ENCODE measurements around the gene C11orf24. TPM values are rescaled to one million over a fixed set of nuclear protein-coding genes. Genes with fewer than 3 reads are reported as not detected.
A peak's percentile ranks its signal among the peaks of the same experiment; 100 is the strongest.

The C11orf24 gene
- total and polyA plus RNA-seq, 2 donors (not counting 1 experiment from before 2014, with no cell fraction given), result 88.6 to 94.2 TPM

DNA sequence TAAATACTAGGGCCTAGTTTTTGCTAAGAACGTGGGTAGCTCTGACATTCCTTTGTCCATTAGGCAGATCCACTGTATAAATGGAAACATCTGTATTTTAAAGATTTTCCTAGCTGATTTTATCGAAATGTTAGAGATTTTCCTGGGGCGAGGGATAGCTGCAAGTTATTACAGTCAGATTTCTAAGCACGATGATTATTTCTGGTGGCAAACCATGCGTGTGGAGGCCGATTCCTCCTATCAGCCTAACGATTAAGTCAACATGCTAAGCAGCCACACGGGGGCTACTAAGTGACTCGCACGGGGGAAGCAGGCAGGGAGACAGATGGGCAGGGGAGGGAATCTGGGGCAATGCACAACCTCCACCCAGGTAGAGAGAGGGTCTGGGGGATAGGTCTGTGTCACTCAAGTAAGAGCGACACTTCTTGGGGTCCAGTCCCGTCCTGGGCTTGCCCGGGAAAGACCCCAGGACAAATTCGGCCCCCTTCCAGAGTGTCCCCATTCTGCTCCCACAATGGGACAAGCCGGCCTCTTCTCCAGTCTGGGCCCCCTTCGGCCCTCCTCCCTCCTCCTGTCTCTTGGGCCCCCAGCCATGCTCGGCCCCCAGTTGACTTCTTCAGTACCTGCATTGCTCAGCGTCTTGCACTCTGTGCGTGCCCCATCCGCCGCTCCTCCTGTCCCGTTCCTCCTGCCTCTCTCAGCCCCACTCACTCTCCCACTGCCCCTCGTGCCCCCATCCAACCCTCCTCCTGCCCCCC, 571 bp downstream of the C11orf24 start:
- Histone ChIP-seq H3K27ac (ENCODE audit: low read length in 2 of 2) (peak overlapping the region; percentile 98), H3K79me2 (ENCODE audit: control insufficient read depth, insufficient read depth, low read length) (peaks cover 54% of the 10 kb centered on the region), H3K4me2 (replicated peaks; ENCODE audit: low read depth, low read length, poor library complexity, severe bottlenecking) (peak overlapping the region; percentile 99), H3K27me3 (replicated peaks in 1 of 4; ENCODE audit: control extremely low read depth in 1 of 4, control insufficient read depth in 3 of 4, insufficient read depth in 4 of 4, low read length in 3 of 4) (no peaks in the 10 kb centered on the region), H3K9ac (ENCODE audit: low read length) (peak overlapping the region; percentile 99), H2AFZ (ENCODE audit: insufficient read depth, low read depth, low read length, poor library complexity, severe bottlenecking) (peak overlapping the region; percentile 75), H3K4me3 (ENCODE audit: control extremely low read depth in 1 of 5, extremely low read depth in 1 of 5, insufficient read depth in 1 of 5, low read depth in 2 of 5, low read length in 4 of 5) (peak overlapping the region; percentile 41 to 99 (median 98)), H4K20me1 (ENCODE audit: control insufficient read depth, insufficient read depth, low read length, poor library complexity, severe bottlenecking) (peaks cover 29% of the 10 kb centered on the region), H3K4me1 (ENCODE audit: control insufficient read depth in 2 of 2, insufficient read depth in 2 of 2, low read length in 2 of 2) (peaks cover 66 to 78% of the 10 kb centered on the region in 2 donors), H3K9me3 (ENCODE audit: control extremely low read depth in 1 of 3, control insufficient read depth in 2 of 3, insufficient read depth in 1 of 3, low read length in 2 of 3) (peaks cover 0 to 32% (median 10%) of the 10 kb centered on the region in 3 donors), H3K36me3 (replicated peaks in 1 of 2; ENCODE audit: control extremely low read depth in 1 of 2, control insufficient read depth in 1 of 2, extremely low read depth in 1 of 2, insufficient read depth in 2 of 2, low read length in 1 of 2) (peaks cover 0 to 25% of the 10 kb centered on the region in 2 experiments)
- H3K4me1 Mint-ChIP-seq, result peaks cover 80% of the 10 kb centered on the region
- WGBS (ENCODE audit: insufficient coverage), result 7% methylated on average over 19 of the region's 23 CpGs
- peak overlapping the region; percentile 91 for H3K4me3 Mint-ChIP-seq
- H3K27me3 Mint-ChIP-seq, result no peaks in the 10 kb centered on the region
- DNase-seq (peak; percentile 83), ATAC-seq (ENCODE audit: low read depth) (peak; percentile 12)
- peak overlapping the region; percentile 97 for H3K27ac Mint-ChIP-seq
- intact Hi-C loops (cut with micrococcal nuclease), result loop anchor here (1.0 to 5.0 kb wide), 5 partner anchors 14 to 264 kb away; partner anchors contain the start of gene NDUFS8
- CTCF ChIA-PET, result interaction anchor here (0.7 to 10.9 kb wide), 12 partner anchors 11 to 114 kb away, joined by 3 to 275 read pairs (median 4); no protein-coding TSS in a partner anchor
- H3K9me3 Mint-ChIP-seq (ENCODE audit: insufficient read depth), result no peaks in the 10 kb centered on the region
- POLR2A ChIA-PET, result interaction anchor here (0.7 to 4.4 kb wide), 9 partner anchors 10 to 100 kb away, joined by 3 to 44 read pairs (median 10); partner anchors contain the start of gene KMT5B
- TF ChIP-seq CTCF (IDR thresholded peaks at IDR 0.05) (peak; percentile 60), EZH2 (IDR thresholded peaks at IDR 0.05; ENCODE audit: borderline replicate concordance, insufficient read depth, low read depth, low read length, poor library complexity, severe bottlenecking) (no peak)
